A673 (cell line): ENCODE measurements around the gene BCL7A.

ENCODE experiments used
- CTCF ChIP-seq: fragments of 300-800, 200-600 bp; sonication (generic); conservative IDR thresholded peaks from 2 replicates; pipeline ENCODE4 v1.5.1; 2017; ENCODE audit warnings: low read depth, mild to moderate bottlenecking, antibody characterized with exemption, low read length, moderate library complexity, mixed read lengths
- EZH2 ChIP-seq: fragments of 200-600 bp; sonication (generic); IDR thresholded peaks from 2 replicates; pipeline ENCODE4 v1.6.1; 2017; ENCODE audit warnings: borderline replicate concordance, low read depth, mild to moderate bottlenecking, mixed read lengths, antibody characterized with exemption, low read length; ENCODE audit not compliant: poor library complexity, severe bottlenecking

DNA sequence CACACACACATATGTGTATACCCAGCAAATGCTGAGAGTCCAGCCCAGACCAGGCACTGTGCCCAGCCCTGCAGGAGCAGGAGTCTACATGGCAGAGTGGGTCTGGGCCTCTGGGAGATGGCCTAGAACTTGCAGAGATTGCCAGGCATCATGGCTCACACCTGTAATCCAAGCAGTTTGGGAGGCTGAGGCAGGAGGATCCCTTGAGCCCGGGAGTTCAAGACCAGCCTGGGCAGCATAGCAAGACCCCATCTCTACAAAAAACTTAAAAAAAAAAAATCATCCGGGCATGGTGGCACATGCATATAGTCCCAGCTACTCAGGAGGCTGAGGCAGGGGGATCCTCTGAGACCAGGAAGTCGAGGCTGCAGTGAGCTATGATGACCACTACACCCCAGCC is 36.1 kb downstream of the BCL7A start:
- TF ChIP-seq CTCF (no peak), EZH2 (no peak)
